Testis (tissue), 3 donors: ENCODE results near the gene TMC1. TPM values are rescaled to one million over a fixed set of nuclear protein-coding genes. Genes with fewer than 3 reads are reported as not detected.
"Not testable (repeated sequence)": the region's sequence is repeated elsewhere in the genome, so short reads cannot be mapped to it uniquely, and the experiment has no call there.

Experiments used
- DNase-seq: peaks from one replicate; pipeline ENCODE4 v3.0.0-alpha.2; 2019
- H3K27ac ChIP-seq, 2 donors: fragments of 200-600 bp; sonication (generic); one replicate each; pipeline ENCODE4 v1.5.1; 2019
- H3K27me3 ChIP-seq: fragments of 200-600 bp; sonication (generic); one replicate; pipeline ENCODE4 v1.5.1; 2019
- H3K36me3 ChIP-seq: fragments of 200-600 bp; sonication (generic); one replicate; pipeline ENCODE4 v1.5.1; 2017; ENCODE audit warnings: low read depth; ENCODE audit errors: missing control alignments
- H3K4me1 ChIP-seq: fragments of 200-600 bp; sonication (generic); one replicate; pipeline ENCODE4 v1.5.1; 2019
- H3K4me3 ChIP-seq, 2 donors: fragments of 200-600 bp; sonication (generic); one replicate each; pipeline ENCODE4 v1.5.1; 2017 to 2019
- H3K9me3 ChIP-seq: fragments of 200-600 bp; sonication (generic); one replicate; pipeline ENCODE4 v1.5.1; 2017
- CTCF ChIP-seq, 3 experiments: fragments of 450-650 bp in 2 of 3; fragments of 200-600 bp in 1 of 3; sonication (generic) in 1 of 3; IDR thresholded peaks; one replicate each; pipeline ENCODE4 v1.5.1; 2016 to 2019; ENCODE audit warnings: antibody characterized with exemption in 3 of 3, mild to moderate bottlenecking in 2 of 3, moderate library complexity in 1 of 3
- POLR2A ChIP-seq: fragments of 450-650 bp; IDR thresholded peaks from one replicate; pipeline ENCODE4 v1.6.1; 2017; ENCODE audit warnings: antibody characterized with exemption, mild to moderate bottlenecking, moderate library complexity
- WGBS, 2 donors: methylation state at CpG; one replicate each; pipeline ENCODE4 v1.1.5; 2018; 5-methylcytosine and 5-hydroxymethylcytosine counted together
- intact Hi-C: fragments of 100-400 bp; cut with DNase I; formaldehyde crosslinking; loops from one replicate; pipeline ENCODE4 v1.15.1; 2023; ENCODE audit warnings: low total_unique reads
- polyA plus RNA-seq: library from polyadenylated mRNA; stranded (reverse); fragments of 350-450 nt; fragmentation: Illumina TruSeq; extraction: RNeasy Lipid Tissue Mini Kit (QIAGEN cat#74804); gene quantifications from one replicate; pipeline ENCODE4 v1.2.3, GENCODE V29; 2014; ENCODE audit warnings: low read depth, low replicate concordance; ENCODE audit not compliant: insufficient read depth
- total RNA-seq, 2 donors: library from RNA; depleted of rRNA; stranded (reverse); fragments of >200 nt; gene quantifications; one replicate each; pipeline ENCODE4 v1.2.3, GENCODE V29; 2016

TMC1 gene
- total and polyA plus RNA-seq, 3 donors from 2014 or later: 2.0 to 5.4 (median 3.0) TPM

- intact Hi-C loops: no loop called here
- no peak overlapping the region for H3K4me3 ChIP-seq
- 63 to 83% methylated on average over 1 of the region's 1 CpG for WGBS, 2 donors
- H3K27ac ChIP-seq: peak overlapping the region in 1 of 2 donors; percentile 14
- TF ChIP-seq POLR2A: no peak
- TF ChIP-seq CTCF (IDR thresholded peaks at IDR 0.05): no peak
- no peaks in the 10 kb centered on the region for H3K27me3 ChIP-seq
- no peak for DNase-seq
- no peaks in the 10 kb centered on the region for H3K4me1 ChIP-seq
- H3K9me3 ChIP-seq: no peaks in the 10 kb centered on the region
- H3K36me3 ChIP-seq: no peaks in the 10 kb centered on the region
These were observed 12.4 kb upstream of the TMC1 start for GRCh38 chr9:72509053-72509452.

- Histone ChIP-seq H3K4me1 (no peaks in the 10 kb centered on the region), H3K27me3 (no peaks in the 10 kb centered on the region), H3K27ac (peak overlapping the region in 1 of 2 donors; percentile 14), H3K36me3 (no peaks in the 10 kb centered on the region), H3K4me3 (no peak overlapping the region), H3K9me3 (no peaks in the 10 kb centered on the region)
- intact Hi-C loops: no loop called here
- TF ChIP-seq CTCF (IDR thresholded peaks at IDR 0.05) (no peak), POLR2A (no peak)
- WGBS, 2 donors: 29 to 62% methylated on average over 1 of the region's 1 CpG
- no peak for DNase-seq
These were observed 11.8 kb upstream of the TMC1 start for GRCh38 chr9:72509635-72510034.

- H3K36me3 ChIP-seq, DNase-seq, H3K27me3 ChIP-seq, H3K9me3 ChIP-seq, H3K4me1 ChIP-seq, H3K27ac ChIP-seq, intact Hi-C loops: not testable (repeated sequence)
- peak overlapping the region; percentile 27 to 30 for H3K4me3 ChIP-seq
- 75 to 76% methylated on average over 9 of the region's 9 CpGs for WGBS, 2 donors
These were observed 397 bp upstream of the TMC1 start for GRCh38 chr9:72521011-72521410.

- H3K9me3 ChIP-seq: no peaks in the 10 kb centered on the region
- H3K36me3 ChIP-seq: no peaks in the 10 kb centered on the region
- TF ChIP-seq POLR2A (no peak), CTCF (IDR thresholded peaks at IDR 0.05) (no peak)
- H3K27me3 ChIP-seq: no peaks in the 10 kb centered on the region
- peak overlapping the region in 1 of 2 donors; percentile 35 for H3K27ac ChIP-seq
- 69 to 83% methylated on average over 9 of the region's 9 CpGs for WGBS, 2 donors
- H3K4me1 ChIP-seq: peaks cover 13% of the 10 kb centered on the region
- no peak for DNase-seq
- H3K4me3 ChIP-seq: no peak overlapping the region
- intact Hi-C loops: no loop called here
These were observed 3.6 kb downstream of the TMC1 start for GRCh38 chr9:72524820-72525540.

GRCh38 chr9:72526901-72527800 is 5.7 kb downstream of the TMC1 start:
- H3K27me3 ChIP-seq: no peaks in the 10 kb centered on the region
- no peaks in the 10 kb centered on the region for H3K9me3 ChIP-seq
- no peaks in the 10 kb centered on the region for H3K36me3 ChIP-seq
- 15 to 16% methylated on average over 17 to 19 of the region's 19 CpGs for WGBS, 2 donors
- peak overlapping the region; percentile 78 to 85 for H3K27ac ChIP-seq
- H3K4me1 ChIP-seq: peaks cover 13% of the 10 kb centered on the region
- peak overlapping the region in 1 of 2 donors; percentile 29 for H3K4me3 ChIP-seq
- intact Hi-C loops: no loop called here
- TF ChIP-seq CTCF (IDR thresholded peaks at IDR 0.05) (no peak), POLR2A (no peak)
- DNase-seq: peak; percentile 78
